Adrenal gland (tissue), 12 donors: ENCODE results near the gene SLC43A1. TPM values are rescaled to one million over a fixed set of nuclear protein-coding genes. Genes with fewer than 3 reads are reported as not detected.

Experiments used
- DNase-seq, 7 donors: peaks; one replicate each; pipeline ENCODE4 v3.0.0-alpha.2; 2019 to 2020
- H3K27ac ChIP-seq, 5 donors: fragments of 200-600 bp; sonication (generic) in 4 of 5; 1 replicate in 3 of 5; 2 replicates in 2 of 5; pipeline versions ENCODE4 v1.5.1 to v1.8.0; 2016 to 2020; ENCODE audit warnings: mild to moderate bottlenecking in 1 of 5
- H3K27me3 ChIP-seq: fragments of 200-600 bp; 2 replicates; pipeline ENCODE4 v1.8.0; 2021
- H3K36me3 ChIP-seq, 2 donors: fragments of 200-600 bp; replicated peaks in 1 of 2; 1 replicate in 1 of 2; 2 replicates in 1 of 2; pipeline versions ENCODE4 v1.5.1 to v1.8.0; 2018 to 2022
- H3K4me1 ChIP-seq, 2 donors: fragments of 200-600 bp; replicated peaks in 1 of 2; 1 replicate in 1 of 2; 2 replicates in 1 of 2; pipeline versions ENCODE4 v1.5.1 to v1.8.0; 2018 to 2021
- H3K4me3 ChIP-seq, 4 donors: fragments of 200-600 bp; sonication (generic) in 3 of 4; one replicate each; pipeline ENCODE4 v1.5.1; 2016 to 2018
- H3K9me3 ChIP-seq, 3 donors: fragments of 200-600 bp; sonication (generic) in 1 of 3; replicated peaks in 1 of 3; 1 replicate in 2 of 3; 2 replicates in 1 of 3; pipeline versions ENCODE4 v1.5.1 to v1.8.0; 2016 to 2021
- CTCF ChIP-seq, 6 experiments: fragments of 450-650 bp in 4 of 6; fragments of 200-600 bp in 2 of 6; sonication (generic) in 1 of 6; IDR thresholded peaks; 1 replicate in 5 of 6; 2 replicates in 1 of 6; pipeline versions ENCODE4 v1.5.1 to v1.8.0; 2016 to 2021; ENCODE audit warnings: antibody characterized with exemption in 6 of 6, mild to moderate bottlenecking in 2 of 6, moderate library complexity in 1 of 6
- POLR2A ChIP-seq, 2 donors: fragments of 450-650 bp; IDR thresholded peaks; one replicate each; pipeline ENCODE4 v1.6.1; 2017; ENCODE audit warnings: antibody characterized with exemption in 2 of 2, mild to moderate bottlenecking in 2 of 2, moderate library complexity in 1 of 2
- WGBS, 4 donors: extraction: QIAGEN DNeasy Blood & Tissue Kit in 2 of 4; methylation state at CpG; one replicate each; pipeline versions ENCODE4 v1.1.5 to v1.1.7; 2013 to 2017; 5-methylcytosine and 5-hydroxymethylcytosine counted together
- intact Hi-C, 2 donors: fragments of 100-400 bp; cut with DNase I; formaldehyde crosslinking; loops; one replicate each; pipeline versions ENCODE4 v1.14.1 to v1.15.0; 2022 to 2023
- polyA plus RNA-seq, 3 donors: library from polyadenylated mRNA; stranded (reverse); fragments of 200-250 nt in 2 of 3; fragments of 350-450 nt in 1 of 3; fragmentation: Illumina TruSeq in 1 of 3; extraction: RNeasy Lipid Tissue Mini Kit (QIAGEN cat#74804) in 1 of 3; gene quantifications; one replicate each; pipeline ENCODE4 v1.2.3, GENCODE V29; 2013 to 2014
- total RNA-seq, 9 donors: library from RNA; depleted of rRNA in 4 of 9; stranded (reverse); fragments of >200 nt in 4 of 9; fragments of 120-200 nt in 1 of 9; fragmentation: NEBNext Ultra II Directional in 1 of 9; extraction: Animal tissue kit (Norgen Biotek cat#: 25700) in 1 of 9; gene quantifications; one replicate each; pipeline versions ENCODE4 v1.1.0 to v1.2.4, GENCODE V29; 2013 to 2023
- donor health status: healthy with polysubstance abuse.
- donor health status: Bipolar disorder and iron deficiency.
- donor health status: DM: yes; HTN: yes; CAD: no.
- donor health status: DM: no; HTN: no; CAD: no.
- donor health status: DM: no; HTN: no; CAD: no.
- donor health status: DM: yes; HTN: yes; CAD: no.

SLC43A1 gene
- total and polyA plus RNA-seq, 12 donors = 3.8 to 32.3 (median 22.9) TPM

DNA sequence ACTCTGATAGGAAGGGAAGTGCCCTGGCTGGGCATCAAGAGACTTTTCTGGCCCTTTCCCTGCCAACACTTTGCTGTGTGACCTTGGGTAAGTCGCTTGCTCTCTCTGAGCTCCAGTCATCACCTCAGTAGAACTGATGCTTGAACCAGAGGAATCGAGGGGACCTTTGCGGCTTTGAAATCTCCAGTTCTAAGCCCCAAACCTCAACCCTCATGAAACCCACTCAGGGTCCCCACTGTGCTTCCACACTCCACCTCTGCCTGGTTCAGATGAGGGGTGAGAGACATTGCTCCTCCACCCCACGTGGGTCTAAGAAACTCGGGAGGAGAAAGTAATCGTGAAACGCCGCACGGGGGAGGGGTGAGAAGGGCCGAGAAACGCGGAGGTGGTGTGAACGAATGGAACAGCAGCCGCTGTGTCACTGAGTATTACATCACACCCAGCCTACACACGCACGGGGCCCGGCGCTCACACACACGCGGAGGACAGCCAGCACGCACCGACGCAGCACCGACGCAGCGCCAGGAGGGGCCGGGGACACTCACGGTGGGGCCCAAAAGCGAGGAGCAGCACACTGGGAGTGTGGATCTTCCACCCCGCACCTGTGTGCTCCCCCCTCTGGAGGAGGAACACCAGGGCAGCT lies 50.8 kb downstream of the SLC43A1 start:
- intact Hi-C loops = loop anchor here in 1 of 2 donors (5.0 to 10.0 kb wide), 2 partner anchors 63 to 180 kb away; partner anchors contain the start of gene YPEL4
- Histone ChIP-seq H3K36me3 (no peaks in the 10 kb centered on the region), H3K4me1 (peaks cover 10 to 12% of the 10 kb centered on the region in 2 donors), H3K27ac (no peak overlapping the region), H3K9me3 (no peaks in the 10 kb centered on the region), H3K4me3 (no peak overlapping the region), H3K27me3 (peaks cover 11% of the 10 kb centered on the region)
- TF ChIP-seq POLR2A (IDR thresholded peaks at IDR 0.05) = no peak
- WGBS, 4 donors = 37 to 67% (median 53%) methylated on average over 23 to 30 of the region's 30 CpGs
- peak in 1 of 7 donors; percentile 26 for DNase-seq

DNA sequence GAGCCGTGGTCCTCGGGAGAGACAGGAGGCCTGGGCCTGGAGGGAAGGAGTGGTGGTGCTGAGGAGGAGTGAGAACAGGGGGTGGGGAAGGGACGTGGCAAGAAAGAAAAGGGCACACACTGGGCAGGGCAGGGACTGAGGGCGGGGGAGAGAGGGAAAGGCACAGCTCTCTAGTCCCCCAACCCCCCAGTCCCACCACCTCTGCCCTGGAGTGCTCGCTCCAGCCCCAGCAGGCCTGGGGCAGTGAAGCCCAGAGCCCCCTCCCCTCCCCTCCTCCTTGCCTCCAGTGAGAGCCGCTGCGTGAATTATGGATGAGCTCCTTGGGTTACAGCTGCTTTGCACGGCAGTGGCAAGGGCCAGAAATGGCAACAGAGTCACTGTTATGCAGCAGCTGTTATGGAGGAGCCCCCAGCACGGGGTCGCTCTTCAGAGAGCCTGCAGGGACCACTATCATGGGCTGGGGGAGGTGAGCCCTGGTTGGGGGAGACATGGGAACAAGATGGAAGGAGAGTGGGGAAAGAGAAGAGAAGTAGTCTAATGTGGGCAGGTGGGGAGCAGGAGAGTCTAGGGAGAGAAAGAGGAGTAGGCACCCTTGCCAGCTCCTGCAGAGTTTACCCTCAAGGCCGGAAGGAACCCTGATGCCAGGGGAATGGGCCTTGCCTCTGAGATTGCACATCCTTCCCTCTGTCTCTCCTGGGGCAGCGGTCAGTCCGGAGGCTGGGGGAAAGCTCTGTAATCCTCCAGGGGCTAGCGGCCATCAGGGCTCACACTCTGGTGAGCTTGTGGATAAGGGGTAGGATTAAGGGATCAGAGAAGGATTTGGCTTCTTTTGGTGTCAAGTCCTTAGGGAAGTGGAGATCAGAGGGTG lies 51.6 kb downstream of the SLC43A1 start:
- intact Hi-C loops = loop anchor here in 1 of 2 donors (5.0 to 10.0 kb wide), 2 partner anchors 63 to 181 kb away; partner anchors contain the start of gene YPEL4
- H3K4me1 ChIP-seq = peaks cover 17 to 19% of the 10 kb centered on the region in 2 donors
- no peaks in the 10 kb centered on the region for H3K9me3 ChIP-seq
- peaks cover 18% of the 10 kb centered on the region for H3K27me3 ChIP-seq
- H3K36me3 ChIP-seq = no peaks in the 10 kb centered on the region
- 74 to 83% (median 77%) methylated on average over 12 to 14 of the region's 14 CpGs for WGBS, 4 donors
- H3K4me3 ChIP-seq = no peak overlapping the region
- no peak for DNase-seq
- H3K27ac ChIP-seq = no peak overlapping the region
- no peak for TF ChIP-seq POLR2A (IDR thresholded peaks at IDR 0.05)
- TF ChIP-seq CTCF (IDR thresholded peaks at IDR 0.05) = no peak

- Histone ChIP-seq H3K36me3 (no peaks in the 10 kb centered on the region), H3K27ac (no peak overlapping the region), H3K27me3 (peaks cover 20% of the 10 kb centered on the region), H3K4me3 (no peak overlapping the region), H3K9me3 (no peaks in the 10 kb centered on the region), H3K4me1 (peaks cover 19 to 27% of the 10 kb centered on the region in 2 donors)
- no peak for DNase-seq
- intact Hi-C loops = loop anchor here in 1 of 2 donors (5.0 to 10.0 kb wide), 2 partner anchors 65 to 182 kb away; partner anchors contain the start of gene YPEL4
- TF ChIP-seq POLR2A (IDR thresholded peaks at IDR 0.05) (no peak), CTCF (IDR thresholded peaks at IDR 0.05) (no peak)
- WGBS, 4 donors = 75 to 92% (median 88%) methylated on average over 2 to 3 of the region's 3 CpGs
Observed at GRCh38 chr11:57462597-57462996, 52.9 kb downstream of the SLC43A1 start.

GRCh38 chr11:57461841-57462489 lies 53.5 kb downstream of the SLC43A1 start:
- Histone ChIP-seq H3K36me3 (no peaks in the 10 kb centered on the region), H3K4me3 (no peak overlapping the region), H3K9me3 (no peaks in the 10 kb centered on the region), H3K27me3 (peaks cover 20% of the 10 kb centered on the region), H3K4me1 (peaks cover 19 to 32% of the 10 kb centered on the region in 2 donors), H3K27ac (no peak overlapping the region)
- intact Hi-C loops = loop anchor here in 1 of 2 donors (5.0 to 10.0 kb wide), 2 partner anchors 65 to 183 kb away; partner anchors contain the start of gene YPEL4
- DNase-seq = no peak
- TF ChIP-seq POLR2A (IDR thresholded peaks at IDR 0.05) (no peak), CTCF (IDR thresholded peaks at IDR 0.05) (no peak)
- 65 to 78% (median 72%) methylated on average over 16 of the region's 16 CpGs for WGBS, 4 donors
